Measurements from ENCODE around the gene BACE1-AS.

- TF ChIP-seq EZH2 (optimal IDR thresholded peaks at IDR 0.05; ENCODE audit: low read depth, low read length) (no peak), CTCF (IDR thresholded peaks at IDR 0.05; ENCODE audit: low read length) (no peak)
These were observed 41.6 kb upstream of the BACE1-AS start for GRCh38 chr11:117249571-117249970.

All from MM.1S (cell line).